WTC11 (cell line): ENCODE results near the gene KCNV2. TPM values are rescaled to one million over a fixed set of nuclear protein-coding genes. Genes with fewer than 3 reads are reported as not detected.

Experiments used
- ATAC-seq: fragments of 200-7000 bp; cut with Tn5 transposase; 2 replicates; pipeline ENCODE4 v1.10.0; 2021; ENCODE audit warnings: mild to moderate bottlenecking, moderate library complexity
- Bru-seq: library from RNA; stranded (reverse); fragments of 400-500 nt; gene quantifications from one replicate; lab custom pipeline; 2021; lab: Mats Ljungman, UMichigan
- CTCF ChIA-PET: fragments of 300-600 bp; sonication (Branson Sonifier 250); formaldehyde crosslinking; loops from one replicate; lab custom pipeline; 2021; ENCODE audit warnings: antibody characterized with exemption; lab: Charles Lee
- POLR2A ChIA-PET: fragments of 350-600 bp; sonication (Branson Sonifier 250); formaldehyde crosslinking; loops from one replicate; lab custom pipeline; 2021; ENCODE audit warnings: antibody characterized with exemption; lab: Charles Lee
- DNase-seq: peaks from one replicate; pipeline ENCODE4 v3.0.0; 2021; ENCODE audit warnings: low spot score
- H3K27ac Mint-ChIP-seq: 2 replicates; pipeline ENCODE4 v1.8.0; 2021; ENCODE audit warnings: mixed read lengths
- H3K27me3 Mint-ChIP-seq: 2 replicates; pipeline ENCODE4 v1.8.0; 2021; ENCODE audit warnings: low read depth, mild to moderate bottlenecking, moderate library complexity, mixed read lengths
- H3K36me3 Mint-ChIP-seq: 2 replicates; pipeline ENCODE4 v1.8.0; 2021; ENCODE audit warnings: mixed read lengths
- H3K4me1 Mint-ChIP-seq: 2 replicates; pipeline ENCODE4 v1.8.0; 2022; ENCODE audit warnings: mixed read lengths
- H3K4me3 Mint-ChIP-seq: 2 replicates; pipeline ENCODE4 v1.8.0; 2021; ENCODE audit warnings: mild to moderate bottlenecking, moderate library complexity, mixed read lengths
- H3K9me3 Mint-ChIP-seq: 2 replicates; pipeline ENCODE4 v1.8.0; 2021; ENCODE audit warnings: mixed read lengths
- AFF4 ChIP-seq: sonication (generic); formaldehyde crosslinking; IDR thresholded peaks from 2 replicates; pipeline ENCODE4 v1.8.1; 2023; ENCODE audit warnings: mild to moderate bottlenecking, missing genetic modification reagents, borderline replicate concordance
- ATF6 ChIP-seq: sonication (generic); formaldehyde crosslinking; IDR thresholded peaks from 2 replicates; pipeline ENCODE4 v1.8.1; 2023; ENCODE audit warnings: mild to moderate bottlenecking, missing genetic modification reagents
- CBFB ChIP-seq: sonication (generic); formaldehyde crosslinking; IDR thresholded peaks from 2 replicates; pipeline ENCODE4 v1.8.1; 2022; ENCODE audit warnings: mild to moderate bottlenecking, low read depth, missing genetic modification reagents
- E2F1 ChIP-seq: sonication (generic); formaldehyde crosslinking; IDR thresholded peaks from 2 replicates; pipeline ENCODE4 v1.8.0; 2022; ENCODE audit warnings: mild to moderate bottlenecking, missing genetic modification reagents
- ELF4 ChIP-seq: sonication (generic); formaldehyde crosslinking; IDR thresholded peaks from 2 replicates; pipeline ENCODE4 v1.8.1; 2022; ENCODE audit warnings: low read depth, mild to moderate bottlenecking, moderate library complexity, missing genetic modification reagents
- ETV6 ChIP-seq: sonication (generic); formaldehyde crosslinking; IDR thresholded peaks from 2 replicates; pipeline ENCODE4 v1.8.1; 2022; ENCODE audit warnings: mild to moderate bottlenecking, missing genetic modification reagents
- HMGXB4 ChIP-seq: sonication (generic); formaldehyde crosslinking; IDR thresholded peaks from 2 replicates; pipeline ENCODE4 v1.8.1; 2023; ENCODE audit warnings: mild to moderate bottlenecking, moderate library complexity, missing genetic modification reagents
- JAZF1 ChIP-seq: fragments of 250-450 bp; sonication (Bioruptor Pico); IDR thresholded peaks from 2 replicates; pipeline ENCODE4 v1.9.0; 2021; ENCODE audit warnings: moderate library complexity, mild to moderate bottlenecking, inconsistent platforms
- MYBL2 ChIP-seq: sonication (generic); formaldehyde crosslinking; IDR thresholded peaks from 2 replicates; pipeline ENCODE4 v1.8.1; 2023; ENCODE audit warnings: mild to moderate bottlenecking, moderate library complexity, missing genetic modification reagents
- ZNF232 ChIP-seq: sonication (generic); formaldehyde crosslinking; IDR thresholded peaks from 2 replicates; pipeline ENCODE4 v1.8.0; 2022; ENCODE audit warnings: mild to moderate bottlenecking, missing genetic modification reagents
- ZSCAN18 ChIP-seq: fragments of 250-450 bp; sonication (Bioruptor Pico); IDR thresholded peaks from 2 replicates; pipeline ENCODE4 v2.1.2; 2022; ENCODE audit warnings: mild to moderate bottlenecking, moderate library complexity
- long read RNA-seq, 3 experiments: library from RNA in 1 of 3; library from capped mRNA in 1 of 3; library from polyadenylated mRNA in 1 of 3; unstranded in 2 of 3; stranded (forward) in 1 of 3; transcript quantifications; one replicate each; pipeline ENCODE4 v2.0.0, GENCODE V29; 2021
- total RNA-seq: library from RNA; stranded (reverse); gene quantifications from 3 replicates; pipeline ENCODE4 v1.2.3, GENCODE V29; 2021
- TF ChIP-seq, protein P1 (sequence below): sonication (generic); formaldehyde crosslinking; IDR thresholded peaks from 2 replicates; pipeline ENCODE4 v1.8.1; 2023; ENCODE audit warnings: mild to moderate bottlenecking, missing genetic modification reagents, moderate library complexity
- TF ChIP-seq, protein P2 (sequence below): fragments of 200-600 bp; IDR thresholded peaks from 2 replicates; pipeline ENCODE4 v1.8.0; 2022; ENCODE audit warnings: antibody characterized with exemption

The KCNV2 gene
- total RNA-seq (not detected in 3 replicates), Bru-seq, nascent RNA (not detected)
- long read RNA-seq, experiment 1, partial matches to known transcripts: 0 of 2 reads
- long read RNA-seq, experiment 1, other reads (novel, unspliced or antisense): 2 of 2 reads
- long read RNA-seq, experiment 2: 0 reads
- long read RNA-seq, experiment 3: 0 reads

GRCh38 chr9:2717385-2717784, at the start of gene KCNV2:
Gene KCNV2, plus strand, starts transcription at chr9:2717510. Its CDS starts 230 bp downstream, at chr9:2717740.
- Mint-ChIP-seq H3K4me1 (no peaks in the 10 kb centered on the region), H3K9me3 (peaks cover 6% of the 10 kb centered on the region; the same call in 1 of the 2 replicates), H3K36me3 (peaks cover 9% of the 10 kb centered on the region), H3K27ac (peak within 1 kb of the TSS; percentile 68), H3K4me3 (no peak within 1 kb of the TSS), H3K27me3 (no peaks in the 10 kb centered on the region)
- ChIA-PET CTCF (interaction anchor here (1.8 kb wide), 1 partner anchor 10 kb away, joined by 8 read pairs; no protein-coding TSS in a partner anchor), POLR2A (no interaction called here)
- DNase-seq: no peak
- no peak for ATAC-seq
- TF ChIP-seq, protein P1, sequence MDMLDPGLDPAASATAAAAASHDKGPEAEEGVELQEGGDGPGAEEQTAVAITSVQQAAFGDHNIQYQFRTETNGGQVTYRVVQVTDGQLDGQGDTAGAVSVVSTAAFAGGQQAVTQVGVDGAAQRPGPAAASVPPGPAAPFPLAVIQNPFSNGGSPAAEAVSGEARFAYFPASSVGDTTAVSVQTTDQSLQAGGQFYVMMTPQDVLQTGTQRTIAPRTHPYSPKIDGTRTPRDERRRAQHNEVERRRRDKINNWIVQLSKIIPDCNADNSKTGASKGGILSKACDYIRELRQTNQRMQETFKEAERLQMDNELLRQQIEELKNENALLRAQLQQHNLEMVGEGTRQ (CRISPR knock-in tag): no peak
- TF ChIP-seq HMGXB4 (CRISPR knock-in tag) (no peak), ELF4 (CRISPR knock-in tag) (no peak)

DNA sequence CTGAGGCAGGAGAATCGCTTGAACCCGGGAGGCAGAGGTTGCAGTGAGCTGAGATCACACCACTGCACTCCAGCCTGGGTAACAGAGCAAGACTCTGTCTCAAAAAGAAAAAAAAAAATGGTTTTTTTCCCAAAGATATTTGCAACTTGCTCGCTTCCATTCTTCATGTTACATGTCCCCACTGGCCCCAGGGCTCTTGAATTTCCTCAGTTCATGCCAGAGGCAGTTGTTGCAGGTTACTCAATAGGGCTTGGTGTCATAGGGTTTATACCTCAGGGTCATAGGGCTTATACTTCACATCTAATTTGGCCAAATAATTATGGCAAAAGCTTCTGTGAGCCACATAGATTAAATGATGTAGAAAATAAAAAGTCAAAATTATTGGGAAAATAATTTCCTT, 44.1 kb upstream of the KCNV2 start:
- CTCF ChIA-PET: no interaction called here
- no peak for DNase-seq

More for the DNA sequence above, 44.1 kb upstream of the KCNV2 start:
- Mint-ChIP-seq H3K4me1 (peaks cover 16% of the 10 kb centered on the region), H3K36me3 (peaks cover under 1% of the 10 kb centered on the region; the same call in 1 of the 2 replicates), H3K9me3 (peaks cover under 1% of the 10 kb centered on the region), H3K27me3 (no peaks in the 10 kb centered on the region), H3K27ac (no peak overlapping the region), H3K4me3 (no peak overlapping the region)
- no peak for ATAC-seq
- TF ChIP-seq ATF6 (CRISPR knock-in tag) (no peak), CBFB (CRISPR knock-in tag) (no peak), ZNF232 (no peak), ZSCAN18 (CRISPR knock-in tag) (no peak), AFF4 (CRISPR knock-in tag) (no peak), MYBL2 (CRISPR knock-in tag) (no peak), E2F1 (CRISPR knock-in tag) (no peak), ETV6 (CRISPR knock-in tag) (no peak), JAZF1 (no peak)
- TF ChIP-seq, protein P2, sequence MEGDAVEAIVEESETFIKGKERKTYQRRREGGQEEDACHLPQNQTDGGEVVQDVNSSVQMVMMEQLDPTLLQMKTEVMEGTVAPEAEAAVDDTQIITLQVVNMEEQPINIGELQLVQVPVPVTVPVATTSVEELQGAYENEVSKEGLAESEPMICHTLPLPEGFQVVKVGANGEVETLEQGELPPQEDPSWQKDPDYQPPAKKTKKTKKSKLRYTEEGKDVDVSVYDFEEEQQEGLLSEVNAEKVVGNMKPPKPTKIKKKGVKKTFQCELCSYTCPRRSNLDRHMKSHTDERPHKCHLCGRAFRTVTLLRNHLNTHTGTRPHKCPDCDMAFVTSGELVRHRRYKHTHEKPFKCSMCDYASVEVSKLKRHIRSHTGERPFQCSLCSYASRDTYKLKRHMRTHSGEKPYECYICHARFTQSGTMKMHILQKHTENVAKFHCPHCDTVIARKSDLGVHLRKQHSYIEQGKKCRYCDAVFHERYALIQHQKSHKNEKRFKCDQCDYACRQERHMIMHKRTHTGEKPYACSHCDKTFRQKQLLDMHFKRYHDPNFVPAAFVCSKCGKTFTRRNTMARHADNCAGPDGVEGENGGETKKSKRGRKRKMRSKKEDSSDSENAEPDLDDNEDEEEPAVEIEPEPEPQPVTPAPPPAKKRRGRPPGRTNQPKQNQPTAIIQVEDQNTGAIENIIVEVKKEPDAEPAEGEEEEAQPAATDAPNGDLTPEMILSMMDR: no peak
- POLR2A ChIA-PET: no interaction called here
